AG04450 (cell line): ENCODE results near the gene ITPR1. TPM values are rescaled to one million over a fixed set of nuclear protein-coding genes. Genes with fewer than 3 reads are reported as not detected.
"Not testable (repeated sequence)": the region's sequence is repeated elsewhere in the genome, so short reads cannot be mapped to it uniquely, and the experiment has no call there.

Experiments used
- CTCF ChIA-PET: fragments of 300-600, 350-600 bp; formaldehyde crosslinking; extraction: SDS; loops from one replicate; lab custom pipeline; 2022; ENCODE audit warnings: antibody characterized with exemption, inconsistent platforms; lab: Charles Lee
- POLR2A ChIA-PET: fragments of 350-600 bp; formaldehyde crosslinking; extraction: SDS; loops from one replicate; lab custom pipeline; 2021; ENCODE audit warnings: antibody characterized with exemption, inconsistent platforms; lab: Yijun Ruan, JAX
- DNase-seq: peaks from one replicate; pipeline ENCODE4 v3.0.0-alpha.2; 2011; ENCODE audit warnings: low read depth, low spot score
- H3K27ac ChIP-seq: one replicate; pipeline ENCODE4 v1.5.1; 2012; ENCODE audit warnings: low read depth, low read length, control low read depth
- H3K27me3 ChIP-seq: one replicate; pipeline ENCODE4 v1.6.0; 2012; ENCODE audit warnings: low read length; ENCODE audit not compliant: control insufficient read depth, insufficient read depth
- H3K4me3 ChIP-seq: 2 replicates; pipeline ENCODE4 v1.5.1; 2011; ENCODE audit warnings: mild to moderate bottlenecking, low read depth, low read length, control low read depth
- H3K9me3 ChIP-seq: 2 replicates; pipeline ENCODE4 v1.5.1; 2012; ENCODE audit warnings: low read length; ENCODE audit not compliant: control insufficient read depth, insufficient read depth
- CTCF ChIP-seq: IDR thresholded peaks from 2 replicates; pipeline ENCODE4 v1.5.1; 2011; ENCODE audit warnings: low read depth, low read length, control low read depth, inconsistent platforms
- polyA plus RNA-seq: library from polyadenylated mRNA; depleted of rRNA; stranded (reverse); fragments of >200 nt; gene quantifications from 2 replicates; pipeline ENCODE4 v1.2.3, GENCODE V29; 2011

The ITPR1 gene
- polyA plus RNA-seq, 1 experiment = 7.4 TPM

GRCh38 chr3:4761759-4762158 is 268.6 kb downstream of the ITPR1 start:
- DNase-seq = no peak
- Histone ChIP-seq H3K27me3 (peaks cover 10% of the 10 kb centered on the region), H3K4me3 (no peak overlapping the region), H3K9me3 (peaks cover 9% of the 10 kb centered on the region), H3K27ac (no peak overlapping the region)
- POLR2A ChIA-PET = no interaction called here
- no peak for TF ChIP-seq CTCF
- CTCF ChIA-PET = no interaction called here

DNA sequence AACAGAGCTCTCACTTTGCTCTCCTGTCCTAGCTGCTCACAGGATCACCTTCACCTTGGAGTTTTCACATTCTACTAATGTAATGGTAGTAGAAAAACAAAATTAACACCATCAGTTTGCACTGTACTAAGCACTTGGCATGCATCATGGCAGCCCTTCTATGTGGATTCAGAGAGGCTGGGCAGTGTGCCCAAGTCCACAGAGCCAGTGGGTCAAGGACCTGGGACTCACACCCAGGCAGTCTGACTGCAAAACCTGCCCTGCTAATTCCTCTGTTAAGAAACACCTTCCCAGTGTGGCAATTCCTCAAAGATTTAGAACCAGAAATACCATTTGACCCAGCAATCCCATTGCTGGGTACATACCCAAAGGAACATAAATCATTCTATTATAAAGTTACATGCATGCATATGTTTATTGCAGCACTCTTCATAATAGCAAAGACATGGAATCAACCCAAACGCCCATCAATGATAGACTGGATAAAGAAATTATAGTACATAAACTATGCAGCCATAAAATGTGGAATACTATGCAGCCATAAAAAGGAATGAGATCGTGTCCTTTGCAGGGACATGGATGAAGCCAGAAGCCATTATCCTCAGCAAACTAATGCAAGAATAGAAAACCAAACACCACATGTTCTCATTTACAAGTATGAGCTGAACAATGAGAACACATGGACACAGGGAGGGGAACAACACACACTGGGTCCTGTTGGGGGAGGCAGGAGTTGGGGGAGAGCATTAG is 269.5 kb downstream of the ITPR1 start:
- H3K4me3 ChIP-seq, POLR2A ChIA-PET, H3K27me3 ChIP-seq, H3K9me3 ChIP-seq, H3K27ac ChIP-seq, CTCF ChIA-PET, DNase-seq: not testable (repeated sequence)

DNA sequence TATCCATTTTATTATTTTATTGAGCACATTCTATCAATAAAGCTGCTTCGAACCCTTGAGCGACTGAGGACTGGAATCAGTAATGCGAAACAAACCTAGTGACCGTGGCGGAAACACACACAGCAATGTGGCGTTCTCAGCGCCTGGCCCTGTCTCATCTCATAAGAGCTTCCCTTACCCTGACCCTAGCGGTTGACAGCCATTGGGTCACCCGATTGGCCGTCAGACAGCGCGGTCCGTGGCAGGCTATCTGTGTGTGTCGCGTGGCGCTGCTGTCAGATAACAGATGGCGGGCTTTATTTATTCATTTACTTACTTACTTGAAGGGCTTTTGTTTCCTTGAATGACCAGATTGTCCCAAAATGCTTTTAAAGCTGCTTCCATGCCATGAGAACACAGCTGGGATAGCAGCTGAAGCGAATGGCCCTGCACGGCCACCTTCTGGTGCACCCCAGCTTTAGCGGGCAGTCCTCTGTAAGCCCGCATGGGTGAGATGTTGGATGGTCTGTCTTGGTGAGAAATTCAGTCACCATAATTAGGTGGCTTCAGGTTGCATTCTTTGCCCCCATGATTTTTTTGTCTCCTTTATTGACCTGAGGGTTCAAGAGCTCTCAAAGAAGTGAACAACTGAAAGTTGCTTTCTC is 270.6 kb downstream of the ITPR1 start:
- ChIA-PET CTCF (no interaction called here), POLR2A (no interaction called here)
- Histone ChIP-seq H3K9me3 (peaks cover 9% of the 10 kb centered on the region), H3K27ac (no peak overlapping the region), H3K27me3 (peaks cover 9% of the 10 kb centered on the region), H3K4me3 (no peak overlapping the region)
- TF ChIP-seq CTCF = no peak
- no peak for DNase-seq

- Histone ChIP-seq H3K4me3 (no peak overlapping the region), H3K27me3 (peaks cover 6% of the 10 kb centered on the region), H3K9me3 (peaks cover 9% of the 10 kb centered on the region), H3K27ac (no peak overlapping the region)
- CTCF ChIA-PET = interaction anchor here (0.9 kb wide), 1 partner anchor 53 kb away, joined by 4 read pairs; no protein-coding TSS in a partner anchor
- DNase-seq = no peak
- POLR2A ChIA-PET = no interaction called here
- no peak for TF ChIP-seq CTCF
Measured at GRCh38 chr3:4765212-4765611, 272.1 kb downstream of the ITPR1 start.

GRCh38 chr3:4766263-4766662 is 273.1 kb downstream of the ITPR1 start:
- POLR2A ChIA-PET = no interaction called here

More at GRCh38 chr3:4766263-4766662, 273.1 kb downstream of the ITPR1 start:
- Histone ChIP-seq H3K4me3 (no peak overlapping the region), H3K9me3 (peaks cover 9% of the 10 kb centered on the region), H3K27me3 (peaks cover 6% of the 10 kb centered on the region), H3K27ac (no peak overlapping the region)
- no peak for DNase-seq
- TF ChIP-seq CTCF = no peak
- CTCF ChIA-PET = no interaction called here
